OCI-LY7 (cell line): ENCODE results near the gene FOXO6.

Experiments used
- CTCF ChIP-seq: fragments of 200-600 bp; sonication (generic); conservative IDR thresholded peaks from 2 replicates; pipeline ENCODE4 v1.5.1; 2014; ENCODE audit warnings: mild to moderate bottlenecking, antibody characterized with exemption, low read length, moderate library complexity, mixed read lengths
- EZH2phosphoT487 ChIP-seq: fragments of 200-600 bp; sonication (generic); IDR thresholded peaks from 2 replicates; pipeline ENCODE4 v1.6.1; 2018; ENCODE audit warnings: low read depth, borderline replicate concordance, mild to moderate bottlenecking, mixed run types, antibody characterized with exemption, low read length, moderate library complexity, mixed read lengths

DNA sequence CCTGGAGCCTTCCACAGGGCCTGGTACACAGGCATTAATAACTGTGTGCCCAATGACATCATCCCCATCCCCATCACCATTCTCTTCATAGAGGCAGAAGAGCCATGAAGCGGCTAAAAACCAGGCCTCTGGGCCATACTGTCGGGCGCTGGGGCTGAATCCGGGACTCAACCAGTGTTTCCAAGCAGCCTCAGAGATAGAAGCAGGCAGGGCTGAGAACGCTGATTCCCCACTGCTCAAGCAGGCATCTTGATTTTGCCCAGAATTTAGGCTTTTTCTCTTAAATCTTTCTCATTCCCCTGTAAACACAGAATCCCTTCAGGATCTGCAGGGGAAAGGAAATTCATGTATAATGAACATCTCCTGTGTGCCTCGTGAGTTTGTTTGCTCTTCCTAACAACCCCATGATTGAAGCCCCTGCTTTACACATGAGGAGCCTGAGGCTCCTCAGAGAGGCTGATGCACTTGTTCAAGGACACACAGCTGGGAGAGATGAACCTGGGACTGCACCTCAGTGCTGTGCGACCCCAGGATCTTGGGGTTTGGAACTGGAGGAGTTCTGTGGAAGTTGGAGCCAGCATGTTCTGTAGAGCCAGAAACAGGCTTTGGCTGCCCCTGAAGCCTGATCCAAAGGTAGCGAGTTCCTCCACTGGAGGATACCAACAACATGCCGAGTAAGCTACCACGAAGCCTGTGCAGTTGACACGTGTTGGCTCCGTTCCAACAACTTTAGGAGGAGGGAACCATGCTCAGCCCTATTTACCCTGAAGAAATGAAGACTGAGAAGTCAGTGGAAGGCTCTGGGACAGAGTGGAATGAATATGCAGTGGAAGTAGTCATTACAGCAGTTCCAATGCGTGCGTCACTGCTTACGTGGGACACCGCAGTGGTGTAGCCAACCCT lies 67.8 kb downstream of the FOXO6 start:
- TF ChIP-seq CTCF (no peak), EZH2phosphoT487 (no peak)
